Central memory CD8-positive, alpha-beta T cell (primary cell): ENCODE measurements around the gene HOXA6.
A peak's percentile ranks its signal among the peaks of the same experiment; 100 is the strongest.

Experiments used
- ATAC-seq: fragments of 150-1000 bp; cut with Tn5 transposase; replicated peaks from 2 replicates; pipeline ENCODE4 v1.10.0; 2022; ENCODE audit warnings: mild to moderate bottlenecking, moderate FRiP score, moderate number of reproducible peaks; ENCODE audit not compliant: poor library complexity, severe bottlenecking; ENCODE audit errors: extremely low read depth
- DNase-seq, 2 donors: peaks; one replicate each; pipeline ENCODE4 v3.0.0; 2021; ENCODE audit warnings: low spot score in 2 of 2
- H3K27ac Mint-ChIP-seq: one replicate; pipeline ENCODE4 v1.8.0; 2022; ENCODE audit warnings: low read depth, mild to moderate bottlenecking, moderate library complexity, mixed read lengths
- H3K27me3 Mint-ChIP-seq: one replicate; pipeline ENCODE4 v1.8.0; 2022; ENCODE audit warnings: mixed read lengths
- H3K36me3 Mint-ChIP-seq: one replicate; pipeline ENCODE4 v1.8.0; 2022; ENCODE audit warnings: mild to moderate bottlenecking, moderate library complexity, mixed read lengths; ENCODE audit not compliant: insufficient read depth
- H3K4me1 Mint-ChIP-seq: one replicate; pipeline ENCODE4 v1.8.0; 2022; ENCODE audit warnings: mixed read lengths
- H3K4me3 Mint-ChIP-seq: one replicate; pipeline ENCODE4 v1.8.0; 2022; ENCODE audit warnings: mild to moderate bottlenecking, moderate library complexity, mixed read lengths
- H3K9me3 Mint-ChIP-seq: one replicate; pipeline ENCODE4 v1.8.0; 2022; ENCODE audit warnings: mixed read lengths

Gene HOXA6

GRCh38 chr7:27138472-27138871, 9.1 kb downstream of the HOXA6 start:
- H3K27ac Mint-ChIP-seq: no peak overlapping the region
- H3K36me3 Mint-ChIP-seq: no peaks in the 10 kb centered on the region
- H3K27me3 Mint-ChIP-seq: peaks cover 75% of the 10 kb centered on the region
- H3K4me1 Mint-ChIP-seq: no peaks in the 10 kb centered on the region
- ATAC-seq: no peak
- DNase-seq: no peak
- H3K9me3 Mint-ChIP-seq: no peaks in the 10 kb centered on the region
- H3K4me3 Mint-ChIP-seq: no peak overlapping the region

GRCh38 chr7:27137640-27138315, 9.8 kb downstream of the HOXA6 start:
- no peaks in the 10 kb centered on the region for H3K9me3 Mint-ChIP-seq
- H3K4me1 Mint-ChIP-seq: no peaks in the 10 kb centered on the region
- no peaks in the 10 kb centered on the region for H3K36me3 Mint-ChIP-seq
- no peak overlapping the region for H3K27ac Mint-ChIP-seq
- no peak for ATAC-seq
- peaks cover 80% of the 10 kb centered on the region for H3K27me3 Mint-ChIP-seq
- no peak overlapping the region for H3K4me3 Mint-ChIP-seq
- DNase-seq: no peak

GRCh38 chr7:27134392-27134791, 13.2 kb downstream of the HOXA6 start:
- H3K27me3 Mint-ChIP-seq: peaks cover 64% of the 10 kb centered on the region
- H3K27ac Mint-ChIP-seq: no peak overlapping the region
- no peak for DNase-seq

DNA sequence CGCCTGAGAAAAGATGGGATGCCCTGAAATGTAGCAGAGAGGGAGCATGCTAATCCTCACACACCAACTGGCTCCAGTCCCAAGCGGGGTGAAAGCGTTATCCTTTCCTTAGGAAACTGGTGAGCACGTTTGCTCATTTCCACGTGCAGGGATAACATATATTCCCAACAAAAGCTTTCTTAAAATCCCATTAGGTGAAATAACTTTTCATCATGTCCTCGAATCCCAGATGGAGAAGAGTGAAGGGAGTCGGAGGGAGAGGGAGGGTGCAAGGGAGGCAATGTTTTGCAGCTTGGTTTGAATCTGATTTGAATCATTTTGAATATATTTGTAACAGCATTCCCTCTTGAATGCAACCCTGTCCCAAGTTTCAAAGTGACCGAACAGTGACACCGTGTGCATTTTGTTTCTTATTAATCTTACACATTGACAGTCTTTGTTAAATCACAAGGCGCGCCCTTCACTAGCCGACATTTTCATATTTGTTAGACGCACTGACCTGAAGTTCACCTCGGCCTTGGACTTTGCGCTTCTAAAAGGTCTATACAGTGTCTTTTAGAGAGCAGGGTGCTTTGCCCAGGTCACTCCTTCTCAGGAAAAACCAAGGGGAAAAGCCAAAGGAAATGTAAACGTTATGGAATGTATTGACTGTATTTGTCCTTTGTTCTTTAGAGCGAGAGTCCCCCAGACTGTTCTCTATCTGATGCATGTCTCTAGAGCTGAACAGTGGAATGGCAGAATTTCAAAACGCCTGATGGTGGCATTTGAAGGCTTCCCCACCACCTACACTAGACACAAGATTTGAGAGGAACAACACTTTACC, 14.0 kb downstream of the HOXA6 start:
- H3K4me1 Mint-ChIP-seq: no peaks in the 10 kb centered on the region
- H3K9me3 Mint-ChIP-seq: no peaks in the 10 kb centered on the region
- no peak overlapping the region for H3K4me3 Mint-ChIP-seq
- no peak for DNase-seq
- no peak for ATAC-seq
- H3K27ac Mint-ChIP-seq: no peak overlapping the region
- peaks cover 68% of the 10 kb centered on the region for H3K27me3 Mint-ChIP-seq
- no peaks in the 10 kb centered on the region for H3K36me3 Mint-ChIP-seq

More at GRCh38 chr7:27134392-27134791, 13.2 kb downstream of the HOXA6 start:
- Mint-ChIP-seq H3K9me3 (no peaks in the 10 kb centered on the region), H3K4me1 (no peaks in the 10 kb centered on the region), H3K36me3 (no peaks in the 10 kb centered on the region), H3K4me3 (no peak overlapping the region)
- ATAC-seq: no peak

DNA sequence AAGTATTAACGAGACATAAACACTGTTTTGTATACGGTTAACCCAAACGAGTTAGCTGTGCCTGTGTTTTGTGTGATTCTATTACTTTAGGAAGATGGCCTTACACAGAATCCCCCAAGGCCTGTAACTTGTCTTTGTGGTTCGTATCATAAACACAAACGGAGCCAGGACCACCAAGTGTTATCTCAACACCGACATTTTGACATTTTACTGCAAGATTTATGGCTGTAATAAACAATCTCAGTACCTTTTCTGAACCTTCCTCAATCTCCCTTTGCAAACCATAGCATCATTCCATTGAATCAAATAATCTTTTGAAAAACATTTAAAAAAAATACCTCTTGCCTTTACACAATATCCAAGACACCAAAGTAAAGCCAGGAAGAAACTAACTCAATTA, 14.6 kb downstream of the HOXA6 start:
- no peaks in the 10 kb centered on the region for H3K4me1 Mint-ChIP-seq
- H3K36me3 Mint-ChIP-seq: no peaks in the 10 kb centered on the region
- ATAC-seq (no peak), DNase-seq (no peak)
- no peak overlapping the region for H3K4me3 Mint-ChIP-seq
- H3K9me3 Mint-ChIP-seq: no peaks in the 10 kb centered on the region
- no peak overlapping the region for H3K27ac Mint-ChIP-seq
- H3K27me3 Mint-ChIP-seq: peaks cover 68% of the 10 kb centered on the region

GRCh38 chr7:27132214-27132613, 15.4 kb downstream of the HOXA6 start:
- H3K36me3 Mint-ChIP-seq: no peaks in the 10 kb centered on the region
- H3K4me3 Mint-ChIP-seq: no peak overlapping the region
- DNase-seq: no peak
- peaks cover 68% of the 10 kb centered on the region for H3K27me3 Mint-ChIP-seq
- no peak overlapping the region for H3K27ac Mint-ChIP-seq
- no peak for ATAC-seq
- H3K4me1 Mint-ChIP-seq: no peaks in the 10 kb centered on the region
- H3K9me3 Mint-ChIP-seq: no peaks in the 10 kb centered on the region

GRCh38 chr7:27131390-27131819, 16.2 kb downstream of the HOXA6 start:
- Mint-ChIP-seq H3K4me3 (peak overlapping the region; percentile 44), H3K36me3 (no peaks in the 10 kb centered on the region), H3K27ac (no peak overlapping the region), H3K27me3 (peaks cover 68% of the 10 kb centered on the region), H3K4me1 (no peaks in the 10 kb centered on the region), H3K9me3 (no peaks in the 10 kb centered on the region)
- no peak for DNase-seq
- no peak for ATAC-seq

DNA sequence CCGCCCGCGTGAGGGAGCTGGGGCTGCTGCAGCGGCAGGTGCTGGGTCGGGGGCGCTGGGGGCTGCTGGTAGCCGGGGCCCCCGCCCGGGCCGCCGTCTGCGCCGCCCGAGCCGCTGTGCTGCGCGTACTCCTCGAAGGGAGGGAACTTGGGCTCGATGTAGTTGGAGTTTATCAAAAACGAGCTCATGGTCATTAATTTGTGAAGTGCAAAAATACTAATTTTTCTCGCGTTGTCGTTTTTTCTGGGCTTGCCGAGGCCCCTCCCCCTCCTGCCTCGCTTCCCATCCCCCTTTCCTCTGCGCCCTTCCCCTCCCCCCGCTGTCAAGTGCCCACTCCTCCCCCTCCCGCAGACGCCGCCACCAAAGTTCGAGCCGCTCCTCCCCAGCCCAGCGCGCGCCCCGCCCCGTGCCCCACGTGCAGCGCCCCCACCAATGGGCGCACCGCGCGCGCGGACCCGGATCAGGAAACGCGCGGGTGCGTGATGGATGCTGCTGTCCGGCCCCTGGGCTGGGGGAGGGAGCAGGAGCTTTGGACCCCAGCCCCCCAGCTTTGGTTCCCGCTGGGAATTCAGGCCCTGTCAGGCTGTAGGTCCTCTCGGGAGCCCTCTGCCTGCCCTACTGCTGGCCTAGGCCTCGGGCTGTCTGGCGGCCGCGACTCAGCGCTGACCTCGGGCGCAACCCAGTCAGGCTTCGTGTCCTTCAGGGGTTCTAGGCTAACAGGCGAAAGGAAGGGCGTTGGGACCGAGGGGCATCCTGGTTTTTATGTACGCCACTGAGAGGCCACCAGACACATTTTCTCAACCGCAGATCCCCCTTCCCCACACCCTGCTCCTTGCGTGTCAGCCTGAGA, 16.8 kb downstream of the HOXA6 start, which contains the start of gene HOXA4:
TSS of gene HOXA4 (minus strand) at position 218 of the 850 bp plus-strand sequence. CDS start at position 194, 24 bp downstream.
- ATAC-seq: peak; percentile 80
- Mint-ChIP-seq H3K36me3 (no peaks in the 10 kb centered on the region), H3K9me3 (no peaks in the 10 kb centered on the region), H3K4me3 (peak within 1 kb of the TSS; percentile 44), H3K27me3 (peaks cover 68% of the 10 kb centered on the region), H3K27ac (no peak within 1 kb of the TSS), H3K4me1 (no peaks in the 10 kb centered on the region)
- DNase-seq: peak; percentile 44 to 52

DNA sequence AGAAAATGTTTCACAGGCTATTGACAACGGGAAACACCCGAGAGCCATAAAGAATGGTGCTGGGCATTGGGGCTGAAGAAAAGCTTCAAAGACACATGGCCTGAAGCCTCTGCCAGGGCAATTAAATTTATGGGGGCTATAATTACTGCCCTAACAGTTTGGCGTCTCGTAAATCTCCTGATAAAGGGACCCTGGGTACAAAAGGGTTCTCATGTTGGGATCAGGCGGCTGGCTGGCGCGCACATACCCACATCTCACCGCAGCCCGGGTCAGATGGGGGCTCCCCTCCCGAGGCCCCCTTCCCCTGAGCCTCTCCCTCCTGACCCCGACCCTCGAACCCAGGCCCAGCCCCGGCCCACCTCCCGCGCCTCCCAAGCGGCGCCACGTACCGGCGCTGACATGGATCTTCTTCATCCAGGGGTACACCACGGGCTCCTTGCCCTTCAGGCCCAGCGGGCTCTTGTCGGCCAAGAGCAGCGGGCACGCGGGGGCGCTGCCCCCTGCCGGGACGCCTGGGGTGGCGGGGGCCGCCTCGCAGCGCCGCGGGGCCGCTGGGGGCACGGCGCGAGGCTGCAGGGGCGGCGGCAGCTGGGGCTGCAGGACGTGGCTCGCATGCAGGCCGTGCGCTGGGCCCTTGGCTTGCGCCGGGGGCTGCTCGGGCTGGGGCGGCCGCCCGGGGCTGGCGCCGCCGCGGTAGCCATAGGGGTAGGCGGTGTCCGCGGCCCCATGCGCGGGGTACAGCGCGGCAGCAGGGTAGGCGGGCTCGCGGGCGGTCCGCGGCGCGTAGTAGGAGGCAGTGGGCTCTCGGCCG, 17.6 kb downstream of the HOXA6 start:
- ATAC-seq: peak; percentile 7
- Mint-ChIP-seq H3K27me3 (peaks cover 68% of the 10 kb centered on the region), H3K4me3 (no peak overlapping the region), H3K27ac (no peak overlapping the region), H3K9me3 (no peaks in the 10 kb centered on the region), H3K36me3 (no peaks in the 10 kb centered on the region), H3K4me1 (no peaks in the 10 kb centered on the region)
- DNase-seq: no peak

- DNase-seq (no peak), ATAC-seq (no peak)
- Mint-ChIP-seq H3K36me3 (no peaks in the 10 kb centered on the region), H3K4me3 (no peak overlapping the region), H3K9me3 (no peaks in the 10 kb centered on the region), H3K4me1 (no peaks in the 10 kb centered on the region), H3K27me3 (peaks cover 68% of the 10 kb centered on the region), H3K27ac (no peak overlapping the region)
These were observed 18.5 kb downstream of the HOXA6 start for GRCh38 chr7:27128776-27129728.

DNA sequence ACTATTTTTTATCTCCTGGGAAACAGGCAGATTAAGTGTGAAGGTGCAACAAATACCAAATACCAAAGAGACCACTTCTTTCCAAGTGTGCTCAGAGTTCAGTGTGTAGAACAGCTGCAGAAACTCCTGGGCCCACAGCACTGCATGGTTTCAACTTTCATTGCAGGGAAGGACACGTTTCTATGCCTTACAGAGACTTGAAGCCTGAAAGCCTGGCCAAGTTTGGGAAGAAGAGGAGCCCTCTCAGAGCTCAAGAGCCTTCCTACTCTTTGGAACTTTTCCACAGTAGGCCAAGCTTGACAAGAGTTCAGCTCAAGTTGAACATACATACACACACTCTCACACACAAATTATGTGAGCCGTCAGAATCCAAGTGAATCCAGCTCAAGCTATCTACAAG, 19.5 kb downstream of the HOXA6 start:
- H3K27ac Mint-ChIP-seq: no peak overlapping the region
- DNase-seq: no peak
- no peak overlapping the region for H3K4me3 Mint-ChIP-seq
- H3K4me1 Mint-ChIP-seq: no peaks in the 10 kb centered on the region
- ATAC-seq: no peak
- peaks cover 64% of the 10 kb centered on the region for H3K27me3 Mint-ChIP-seq
- no peaks in the 10 kb centered on the region for H3K9me3 Mint-ChIP-seq
- H3K36me3 Mint-ChIP-seq: no peaks in the 10 kb centered on the region
